NCI-H2171 treated with DMSO at 0.1 percent for 48 hours (cell line): ENCODE results near the gene UNK.
"Not testable (repeated sequence)": the region's sequence is repeated elsewhere in the genome, so short reads cannot be mapped to it uniquely, and the experiment has no call there.

ENCODE experiments used
- DNase-seq: peaks from one replicate; lab custom pipeline; 2025; lab: John Stamatoyannopoulos, UW

The UNK gene

GRCh38 chr17:75799402-75799801 is 14.8 kb downstream of the UNK start:
- no peak for DNase-seq

GRCh38 chr17:75803883-75804282 is 19.3 kb downstream of the UNK start:
- no peak for DNase-seq

- no peak for DNase-seq
These were observed 22.4 kb downstream of the UNK start for GRCh38 chr17:75806822-75807500.

GRCh38 chr17:75807861-75808260 is 23.3 kb downstream of the UNK start:
- no peak for DNase-seq

GRCh38 chr17:75808549-75808904 is 23.9 kb downstream of the UNK start:
- no peak for DNase-seq

GRCh38 chr17:75808905-75809621 is 24.5 kb downstream of the UNK start:
- DNase-seq: no peak

- no peak for DNase-seq
These were observed 25.1 kb downstream of the UNK start for GRCh38 chr17:75809631-75810111.

- DNase-seq: no peak
These were observed 25.6 kb downstream of the UNK start for GRCh38 chr17:75810216-75810615.

- DNase-seq: not testable (repeated sequence)
These were observed 26.1 kb downstream of the UNK start for GRCh38 chr17:75810756-75811155.

GRCh38 chr17:75811174-75811573 is 26.6 kb downstream of the UNK start:
- DNase-seq: no peak

- no peak for DNase-seq
These were observed 27.7 kb downstream of the UNK start for GRCh38 chr17:75812096-75813013.

- DNase-seq: no peak
These were observed 28.7 kb downstream of the UNK start for GRCh38 chr17:75813081-75814020.

GRCh38 chr17:75814021-75814395 is 29.4 kb downstream of the UNK start:
- DNase-seq: no peak

GRCh38 chr17:75814900-75815373 is 30.3 kb downstream of the UNK start:
- no peak for DNase-seq

- no peak for DNase-seq
These were observed 30.8 kb downstream of the UNK start for GRCh38 chr17:75815399-75815798.

GRCh38 chr17:75816693-75817092 is 32.1 kb downstream of the UNK start:
- DNase-seq: no peak

- no peak for DNase-seq
These were observed 33.0 kb downstream of the UNK start for GRCh38 chr17:75817571-75817970.

GRCh38 chr17:75818326-75818885 is 33.8 kb downstream of the UNK start:
- DNase-seq: no peak

GRCh38 chr17:75819116-75819515 is 34.5 kb downstream of the UNK start:
- DNase-seq: no peak

GRCh38 chr17:75819678-75820077 is 35.1 kb downstream of the UNK start:
- DNase-seq: no peak
